Upper lobe of left lung (tissue), 4 donors: ENCODE data around the gene C18orf54.

Experiments used
- CTCF ChIP-seq, 6 experiments: fragments of 450-650 bp in 4 of 6; fragments of 200-600 bp in 2 of 6; sonication (generic) in 2 of 6; IDR thresholded peaks; one replicate each; pipeline ENCODE4 v1.5.1; 2016 to 2019; ENCODE audit warnings: antibody characterized with exemption in 6 of 6
- EP300 ChIP-seq, 4 donors: sonication (generic); formaldehyde crosslinking; IDR thresholded peaks; one replicate each; pipeline ENCODE4 v1.5.1; 2017; ENCODE audit warnings: antibody characterized with exemption in 4 of 4, control low read depth in 2 of 4
- POLR2A ChIP-seq, 4 donors: fragments of 450-650 bp; IDR thresholded peaks; one replicate each; pipeline ENCODE4 v1.5.1; 2016 to 2017; ENCODE audit warnings: antibody characterized with exemption in 4 of 4, mild to moderate bottlenecking in 2 of 4

GRCh38 chr18:54416436-54416835 is 58.7 kb downstream of the C18orf54 start:
- TF ChIP-seq CTCF (IDR thresholded peaks at IDR 0.05) (no peak), POLR2A (IDR thresholded peaks at IDR 0.05) (no peak), EP300 (IDR thresholded peaks at IDR 0.05) (no peak)
